Stimulated activated CD4-positive, alpha-beta T cell treated with anti-CD3 and anti-CD28 coated beads, Interleukin-15, amount 100 ng/mL, for 1 hour (primary cell): ENCODE results near the gene NSG1.

Experiments used
- DNase-seq, 2 donors: peaks; one replicate each; pipeline ENCODE4 v3.0.0-alpha.2; 2020; ENCODE audit warnings: low read depth in 1 of 2, low spot score in 1 of 2

The NSG1 gene

GRCh38 chr4:4368809-4369580 lies 17.9 kb upstream of the NSG1 start:
- no peak for DNase-seq

GRCh38 chr4:4374388-4375098 lies 12.4 kb upstream of the NSG1 start:
- DNase-seq: no peak

DNA sequence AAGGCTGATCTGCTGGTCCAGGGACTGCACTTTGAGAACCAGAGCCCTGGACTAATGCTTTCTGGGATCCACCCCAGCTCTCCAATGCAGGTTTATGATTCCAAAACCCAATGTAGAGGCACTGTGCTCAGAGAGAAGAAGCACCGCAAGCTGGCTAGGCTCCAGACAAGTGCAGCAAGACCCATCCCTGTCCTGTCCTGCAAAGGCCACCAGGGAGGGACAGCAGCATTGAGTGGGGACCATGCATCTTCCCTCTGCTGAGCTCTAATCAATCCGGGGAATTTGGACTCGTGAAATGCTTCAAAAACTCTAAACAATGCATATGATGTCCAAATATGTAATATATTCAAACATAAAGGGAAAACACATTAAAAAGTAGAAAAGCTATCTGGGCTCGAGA lies 10.8 kb upstream of the NSG1 start:
- no peak for DNase-seq

GRCh38 chr4:4377191-4377590 lies 9.7 kb upstream of the NSG1 start:
- no peak for DNase-seq

DNA sequence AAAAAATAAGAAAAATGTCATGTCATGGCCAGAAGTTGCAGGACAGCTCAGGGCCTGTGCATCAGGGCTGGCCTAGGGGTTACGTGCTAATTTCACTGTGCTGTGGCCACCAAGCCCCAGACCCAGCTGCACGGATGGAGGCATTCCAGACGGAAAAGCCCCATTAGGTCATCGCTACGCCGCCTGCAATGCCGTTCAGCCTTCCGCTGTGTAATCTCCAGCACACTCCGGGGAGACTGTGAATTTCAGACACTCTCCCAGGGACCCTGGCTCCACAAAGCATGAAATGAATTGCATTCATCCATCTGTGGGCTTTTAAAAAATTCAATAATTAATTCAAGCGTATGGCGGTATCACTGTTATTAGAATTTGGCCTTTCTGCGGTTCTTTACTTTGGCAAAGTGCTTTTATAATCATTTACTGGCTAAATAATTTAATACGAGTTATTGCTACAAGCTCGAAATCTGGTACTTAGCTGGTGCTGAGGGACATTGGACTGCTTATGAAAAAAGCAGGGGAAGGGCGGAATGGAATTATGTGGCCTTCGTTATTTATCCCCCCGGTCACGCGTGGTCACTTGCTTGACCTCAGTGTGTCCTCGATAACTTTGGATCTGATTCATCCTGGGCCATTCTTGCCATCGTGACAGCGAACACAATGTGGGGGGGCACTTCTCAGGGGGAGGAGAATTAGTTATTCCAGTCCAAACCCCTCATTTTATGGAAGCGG lies 9.0 kb upstream of the NSG1 start:
- DNase-seq: no peak

DNA sequence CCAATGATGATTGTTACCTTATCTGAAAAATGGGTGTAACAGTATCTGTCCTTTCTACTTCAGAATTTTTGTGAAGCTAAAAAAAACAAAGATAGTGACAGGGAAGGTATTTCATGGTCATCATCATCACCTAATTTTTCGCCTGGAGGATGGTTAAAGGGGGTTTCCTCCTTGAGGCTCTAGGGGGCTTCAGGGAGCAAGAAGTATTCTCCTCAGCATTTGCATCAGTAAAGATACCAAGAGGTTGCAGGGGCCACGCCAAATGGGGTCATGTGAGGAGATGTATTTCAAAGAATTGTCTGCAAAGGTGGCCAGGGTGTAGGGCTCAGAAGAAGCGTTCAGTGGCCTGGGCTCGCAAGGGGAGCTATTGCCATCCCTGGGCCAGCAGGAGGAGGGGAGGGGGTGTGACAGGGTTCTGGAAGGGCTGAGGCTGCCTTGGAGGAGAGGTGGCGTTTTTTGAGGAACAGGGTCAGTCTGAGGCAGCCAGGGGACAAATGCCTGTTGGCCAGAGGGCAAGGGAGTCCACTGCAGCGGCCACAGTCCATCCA lies 7.3 kb upstream of the NSG1 start:
- no peak for DNase-seq

- no peak for DNase-seq
Observed at GRCh38 chr4:4383085-4383484, 3.8 kb upstream of the NSG1 start.

- no peak for DNase-seq
Observed at GRCh38 chr4:4384837-4385236, 2.1 kb upstream of the NSG1 start.

GRCh38 chr4:4385729-4386295 lies 1.1 kb upstream of the NSG1 start:
- DNase-seq: no peak

DNA sequence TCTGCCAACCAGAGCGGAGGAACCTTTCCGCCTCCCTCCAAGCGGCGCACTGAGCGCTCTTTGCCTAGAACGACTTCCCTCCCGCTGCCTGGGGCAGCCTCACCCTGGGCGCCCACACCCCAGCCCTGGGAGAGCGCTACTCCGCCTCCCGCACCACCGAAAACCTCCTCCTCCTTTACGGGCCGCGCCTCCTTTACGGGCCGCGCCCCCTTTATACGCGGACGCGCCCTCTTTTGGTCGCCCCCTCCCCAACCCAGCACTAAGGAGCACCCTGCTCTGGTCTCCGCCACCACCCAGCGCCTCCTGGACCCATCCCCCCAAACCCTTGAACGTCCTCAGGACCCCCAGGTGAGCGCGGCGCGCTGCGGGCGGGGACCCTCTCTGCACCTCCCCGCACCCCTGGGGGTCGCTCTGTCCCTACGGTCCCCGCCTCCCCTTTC lies 586 bp upstream of the NSG1 start:
- DNase-seq: no peak

GRCh38 chr4:4387531-4388310 lies 819 bp downstream of the NSG1 start:
- no peak for DNase-seq

DNA sequence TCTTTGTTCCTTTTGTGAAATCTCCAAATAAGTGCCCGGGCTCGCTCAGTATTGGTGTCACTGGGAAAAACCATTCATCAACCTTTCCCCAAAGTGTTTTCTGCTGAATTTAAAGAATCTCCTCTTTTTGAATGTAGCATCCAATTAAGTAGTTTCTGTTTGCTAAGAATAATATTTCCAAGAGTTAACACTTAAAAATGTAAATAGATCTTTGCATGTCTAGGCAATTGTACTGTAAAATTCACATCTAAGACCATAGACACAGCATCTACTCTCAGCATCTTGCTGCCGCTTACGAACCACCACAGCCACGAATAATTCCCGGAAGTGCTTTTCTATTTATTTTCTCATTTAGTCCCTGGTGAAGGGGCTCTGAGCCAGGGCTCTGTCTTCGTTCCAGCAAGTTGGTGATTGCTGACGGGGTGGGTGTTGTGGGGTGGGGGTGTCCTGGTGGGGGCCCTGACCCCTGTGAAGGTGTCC lies 1.4 kb downstream of the NSG1 start:
- DNase-seq: no peak

GRCh38 chr4:4388836-4389575 lies 2.1 kb downstream of the NSG1 start:
- DNase-seq: no peak

DNA sequence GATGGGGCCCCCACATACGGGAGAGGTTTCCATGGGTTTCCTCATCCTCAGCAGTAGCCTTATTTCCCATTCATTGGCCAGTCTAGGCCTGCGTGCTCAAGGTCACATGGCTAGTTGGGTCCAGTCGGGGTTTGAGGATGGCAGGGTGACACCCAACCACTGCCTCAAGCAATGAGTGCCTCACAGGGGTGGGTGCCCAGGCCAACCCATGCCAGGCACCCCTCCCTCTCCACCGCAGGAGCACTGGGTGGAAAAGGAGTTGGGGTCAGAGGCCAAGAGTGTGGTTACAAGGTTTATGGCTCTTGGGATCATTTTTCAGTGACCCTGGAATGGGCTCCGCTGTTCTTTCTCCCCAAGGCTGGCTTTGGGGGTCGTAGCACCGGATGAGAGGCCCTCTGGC lies 3.1 kb downstream of the NSG1 start:
- DNase-seq: no peak

GRCh38 chr4:4390515-4391240 lies 3.8 kb downstream of the NSG1 start:
- DNase-seq: no peak

GRCh38 chr4:4391866-4392265 lies 5.0 kb downstream of the NSG1 start:
- DNase-seq: no peak

GRCh38 chr4:4392501-4393183 lies 5.7 kb downstream of the NSG1 start:
- no peak for DNase-seq

DNA sequence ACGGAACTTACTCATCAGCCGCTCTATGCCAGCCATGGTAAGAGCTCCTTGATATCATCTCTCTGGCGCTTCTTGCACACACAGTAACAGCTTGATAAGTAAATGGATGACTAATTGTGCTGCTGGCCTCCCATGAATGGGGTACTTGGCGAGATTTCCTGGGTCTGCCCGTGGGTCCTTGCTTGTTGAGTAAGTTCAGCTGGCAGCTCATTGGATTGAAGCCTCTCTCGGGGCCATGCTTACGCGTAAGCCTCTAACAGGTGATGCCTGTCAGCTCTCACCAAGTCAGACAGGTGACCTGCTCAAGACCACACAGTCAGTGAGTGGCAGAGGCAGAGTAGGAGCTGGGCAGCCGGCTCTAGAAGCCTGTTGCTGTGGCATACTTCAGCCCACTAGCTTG lies 7.7 kb downstream of the NSG1 start:
- no peak for DNase-seq

DNA sequence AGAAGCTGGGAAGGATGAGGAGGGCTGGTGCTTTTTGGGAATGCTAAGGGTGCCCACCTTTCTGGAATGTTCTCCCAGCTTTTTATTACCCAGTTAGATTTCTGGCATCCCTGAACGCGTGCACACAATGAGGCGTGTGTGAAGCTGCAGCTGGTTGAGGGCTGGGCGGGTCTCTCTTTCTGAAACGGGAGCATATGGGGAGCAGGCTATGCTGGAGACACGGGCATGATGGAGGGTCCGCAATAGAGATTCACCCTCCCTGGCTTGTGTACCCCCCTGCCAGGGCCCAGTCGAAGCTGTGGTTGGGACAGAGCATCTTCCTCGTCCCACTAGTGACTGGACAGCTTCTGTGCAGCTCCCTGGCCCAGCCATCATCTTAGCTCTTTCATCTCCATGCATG lies 8.5 kb downstream of the NSG1 start:
- no peak for DNase-seq
